ENCODE data around the gene RBM45. TPM values are rescaled to one million over a fixed set of nuclear protein-coding genes. Genes with fewer than 3 reads are reported as not detected.
"Not testable (repeated sequence)": the region's sequence is repeated elsewhere in the genome, so short reads cannot be mapped to it uniquely, and the experiment has no call there.

RBM45 gene
- polyA plus RNA-seq, 1 donor, result 17.2 TPM

DNA sequence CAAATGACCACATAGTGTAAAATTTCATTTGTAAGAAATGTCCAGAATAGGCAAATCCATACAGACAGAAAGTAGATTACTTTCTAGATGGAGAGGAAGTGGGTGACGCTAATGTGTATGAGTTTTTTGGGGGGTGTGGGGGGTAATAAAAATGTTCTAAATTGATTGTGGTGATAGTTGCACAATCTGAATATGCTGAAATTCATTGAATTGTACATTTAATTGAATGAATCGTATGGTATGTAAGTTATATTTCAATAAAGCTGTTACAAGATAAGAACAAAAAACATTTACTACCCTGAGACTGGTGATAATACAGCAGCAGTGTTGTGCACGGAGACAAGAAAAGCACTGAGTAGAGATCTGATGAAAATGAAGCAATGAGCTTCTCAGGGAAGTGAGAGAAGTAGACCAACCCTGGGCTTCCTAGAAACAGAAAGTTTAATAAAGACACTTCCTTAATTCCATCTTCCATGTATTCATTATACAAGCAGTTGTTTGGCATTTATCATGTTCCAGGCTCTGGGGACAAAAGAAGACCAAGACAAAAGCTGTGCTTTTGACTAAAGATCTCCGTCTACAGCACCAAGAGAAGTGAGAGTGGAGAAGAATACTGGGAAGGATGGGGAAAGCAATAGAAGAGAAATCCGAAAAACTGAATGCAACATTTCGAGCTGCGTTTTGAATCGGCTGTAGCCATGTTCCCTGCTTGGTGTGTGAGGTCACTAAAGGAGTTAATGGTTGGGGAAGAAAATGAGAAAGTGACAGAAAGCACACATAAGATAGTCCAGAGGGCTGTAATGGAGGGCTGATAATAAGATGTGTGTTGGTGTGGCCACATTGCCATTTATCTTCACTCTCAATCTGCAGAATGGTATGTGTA is 37.9 kb upstream of the RBM45 start:
- Histone ChIP-seq H3K4me3 (ENCODE audit: low read length) (no peak overlapping the region), H3K27ac (ENCODE audit: low read length) (no peak overlapping the region), H3K9me3 (ENCODE audit: control insufficient read depth, low read depth, low read length) (no peaks in the 10 kb centered on the region), H3K4me1 (ENCODE audit: control insufficient read depth, insufficient read depth, low read length) (peaks cover 29% of the 10 kb centered on the region), H3K27me3 (ENCODE audit: control insufficient read depth, insufficient read depth, low read length) (peaks cover 3% of the 10 kb centered on the region), H3K36me3 (ENCODE audit: control insufficient read depth, insufficient read depth, low read length) (no peaks in the 10 kb centered on the region)
- peak in 1 of 2 donors; percentile 24 for DNase-seq
- 82% methylated on average over 6 of the region's 8 CpGs for WGBS (ENCODE audit: insufficient coverage, low lambda C conversion rate)

DNA sequence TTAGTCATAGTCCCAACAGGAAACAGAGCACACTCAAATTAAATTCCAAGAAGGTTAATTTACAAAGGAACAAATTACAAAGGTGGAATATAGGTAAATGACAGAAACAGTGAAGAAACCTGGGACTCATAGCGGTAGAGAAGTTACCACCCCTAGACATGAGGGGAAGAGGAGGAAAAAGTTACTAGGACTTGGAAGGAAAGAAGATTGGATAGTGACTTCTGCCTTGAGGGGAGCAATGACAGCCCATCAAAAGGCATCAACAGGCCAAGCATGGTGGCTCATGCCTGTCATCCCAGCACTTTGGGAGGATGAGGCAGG is 37.3 kb upstream of the RBM45 start:
- no peak for DNase-seq
- Histone ChIP-seq H3K4me3 (ENCODE audit: low read length) (no peak overlapping the region), H3K27ac (ENCODE audit: low read length) (no peak overlapping the region), H3K4me1 (ENCODE audit: control insufficient read depth, insufficient read depth, low read length) (peaks cover 29% of the 10 kb centered on the region), H3K9me3 (ENCODE audit: control insufficient read depth, low read depth, low read length) (no peaks in the 10 kb centered on the region), H3K36me3 (ENCODE audit: control insufficient read depth, insufficient read depth, low read length) (no peaks in the 10 kb centered on the region), H3K27me3 (ENCODE audit: control insufficient read depth, insufficient read depth, low read length) (peaks cover 3% of the 10 kb centered on the region)
- 100% methylated on average over 1 of the region's 1 CpG for WGBS (ENCODE audit: insufficient coverage, low lambda C conversion rate)

DNA sequence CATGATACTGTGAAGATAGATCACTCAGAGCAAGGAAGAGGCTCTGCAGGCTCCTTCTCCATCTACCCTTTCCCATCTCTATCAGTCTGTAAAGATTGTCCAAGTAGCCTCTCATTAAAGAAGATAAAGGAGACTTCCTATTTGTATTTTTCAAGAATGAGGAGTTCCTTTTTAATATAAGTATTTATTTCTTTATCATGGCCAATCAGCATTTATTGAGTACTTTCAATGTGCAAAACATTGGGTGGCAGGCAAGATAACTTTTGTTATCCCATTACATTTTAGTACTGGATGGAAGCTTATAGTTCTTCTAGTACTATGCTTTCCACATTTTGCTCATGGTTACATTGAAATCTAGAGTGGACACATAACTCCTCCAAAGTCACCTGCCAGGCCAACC is 36.1 kb upstream of the RBM45 start:
- no peak overlapping the region for H3K4me3 ChIP-seq (ENCODE audit: low read length)
- peaks cover 26% of the 10 kb centered on the region for H3K4me1 ChIP-seq (ENCODE audit: control insufficient read depth, insufficient read depth, low read length)
- no peaks in the 10 kb centered on the region for H3K9me3 ChIP-seq (ENCODE audit: control insufficient read depth, low read depth, low read length)
- H3K36me3 ChIP-seq (ENCODE audit: control insufficient read depth, insufficient read depth, low read length), result no peaks in the 10 kb centered on the region
- DNase-seq, result no peak
- no peak overlapping the region for H3K27ac ChIP-seq (ENCODE audit: low read length)
- H3K27me3 ChIP-seq (ENCODE audit: control insufficient read depth, insufficient read depth, low read length), result peaks cover 3% of the 10 kb centered on the region

DNA sequence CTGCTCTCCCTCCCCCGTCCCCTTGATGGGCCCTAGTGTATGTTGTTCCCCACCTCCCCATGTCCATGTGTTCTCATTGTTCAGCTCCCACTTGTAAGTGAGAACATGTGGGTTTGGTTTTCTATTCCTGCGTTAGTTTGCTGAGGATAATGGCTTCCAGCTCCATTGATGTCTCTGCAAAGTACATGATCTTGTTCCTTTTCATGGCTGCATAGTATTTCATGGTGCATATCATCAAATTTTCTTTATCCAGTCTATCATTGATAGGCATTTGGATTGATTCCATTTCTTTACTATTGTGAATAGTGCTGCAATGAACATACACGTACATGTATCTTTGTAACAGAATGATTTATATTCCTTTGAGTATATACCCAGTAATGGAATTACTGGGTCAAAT is 33.0 kb upstream of the RBM45 start:
- not testable (repeated sequence) for H3K4me3 ChIP-seq (ENCODE audit: low read length); H3K36me3 ChIP-seq (ENCODE audit: control insufficient read depth, insufficient read depth, low read length); DNase-seq; H3K27ac ChIP-seq (ENCODE audit: low read length); H3K4me1 ChIP-seq (ENCODE audit: control insufficient read depth, insufficient read depth, low read length); H3K9me3 ChIP-seq (ENCODE audit: control insufficient read depth, low read depth, low read length); H3K27me3 ChIP-seq (ENCODE audit: control insufficient read depth, insufficient read depth, low read length)
- WGBS (ENCODE audit: insufficient coverage, low lambda C conversion rate), result no CpG with 5 or more reads among the region's 3 CpGs

DNA sequence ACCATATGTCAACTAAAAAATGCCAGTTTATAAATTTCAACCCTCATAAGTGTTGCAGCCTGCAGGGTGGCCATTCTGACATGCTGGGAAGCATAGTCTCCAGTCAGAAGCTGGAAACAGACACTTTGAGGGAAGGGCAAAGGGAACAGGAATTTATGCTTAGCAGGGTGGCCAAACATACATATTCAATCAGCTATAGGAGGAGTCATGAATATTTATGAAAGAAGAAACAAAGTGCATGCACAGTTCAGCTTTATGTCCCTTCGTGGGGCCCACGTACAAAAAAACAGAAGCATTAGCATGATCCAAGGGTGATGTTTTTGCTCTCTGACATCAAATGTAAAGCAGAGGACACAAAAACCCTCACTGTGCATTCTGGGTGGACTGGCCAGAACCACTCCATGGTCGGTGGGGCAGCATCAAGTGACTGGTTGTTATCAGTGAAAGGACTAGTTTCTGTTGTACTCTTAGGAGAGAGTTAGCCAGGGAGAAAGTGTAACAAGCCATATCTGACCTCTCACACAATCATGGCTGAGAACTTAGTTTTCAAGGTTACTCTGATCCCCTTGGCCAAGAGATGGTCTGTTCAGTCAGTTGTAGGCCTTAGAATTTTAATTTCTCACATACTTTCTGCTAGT is 29.7 kb upstream of the RBM45 start:
- WGBS (ENCODE audit: insufficient coverage, low lambda C conversion rate), result no CpG with 5 or more reads among the region's 3 CpGs
- no peak overlapping the region for H3K4me3 ChIP-seq (ENCODE audit: low read length)
- DNase-seq, result no peak
- no peak overlapping the region for H3K27ac ChIP-seq (ENCODE audit: low read length)
- H3K36me3 ChIP-seq (ENCODE audit: control insufficient read depth, insufficient read depth, low read length), result no peaks in the 10 kb centered on the region
- no peaks in the 10 kb centered on the region for H3K27me3 ChIP-seq (ENCODE audit: control insufficient read depth, insufficient read depth, low read length)
- H3K9me3 ChIP-seq (ENCODE audit: control insufficient read depth, low read depth, low read length), result no peaks in the 10 kb centered on the region
- no peaks in the 10 kb centered on the region for H3K4me1 ChIP-seq (ENCODE audit: control insufficient read depth, insufficient read depth, low read length)

DNA sequence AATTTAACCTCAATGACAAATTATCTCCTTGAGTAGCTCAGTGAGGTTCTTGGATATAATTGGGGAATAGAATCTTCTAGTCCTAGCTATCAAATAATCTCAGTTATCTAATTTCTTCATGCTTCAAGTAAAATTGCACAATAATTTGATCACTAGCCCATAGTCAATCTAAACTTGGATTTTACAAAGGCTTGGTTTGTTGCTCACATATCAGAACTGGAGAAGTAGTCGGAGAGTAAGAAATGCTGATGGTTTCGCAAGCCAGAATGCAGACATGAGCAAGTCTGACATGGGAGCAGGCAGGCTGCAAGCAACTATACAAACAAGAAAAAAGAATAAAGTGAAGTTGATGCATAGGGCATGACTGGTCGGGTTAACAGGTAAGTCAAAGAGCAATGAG is 28.0 kb upstream of the RBM45 start:
- DNase-seq, result no peak
- 63% methylated on average over 1 of the region's 3 CpGs for WGBS (ENCODE audit: insufficient coverage, low lambda C conversion rate)
- Histone ChIP-seq H3K9me3 (ENCODE audit: control insufficient read depth, low read depth, low read length) (no peaks in the 10 kb centered on the region), H3K36me3 (ENCODE audit: control insufficient read depth, insufficient read depth, low read length) (no peaks in the 10 kb centered on the region), H3K4me3 (ENCODE audit: low read length) (no peak overlapping the region), H3K27me3 (ENCODE audit: control insufficient read depth, insufficient read depth, low read length) (no peaks in the 10 kb centered on the region), H3K27ac (ENCODE audit: low read length) (no peak overlapping the region), H3K4me1 (ENCODE audit: control insufficient read depth, insufficient read depth, low read length) (peaks cover 9% of the 10 kb centered on the region)

DNA sequence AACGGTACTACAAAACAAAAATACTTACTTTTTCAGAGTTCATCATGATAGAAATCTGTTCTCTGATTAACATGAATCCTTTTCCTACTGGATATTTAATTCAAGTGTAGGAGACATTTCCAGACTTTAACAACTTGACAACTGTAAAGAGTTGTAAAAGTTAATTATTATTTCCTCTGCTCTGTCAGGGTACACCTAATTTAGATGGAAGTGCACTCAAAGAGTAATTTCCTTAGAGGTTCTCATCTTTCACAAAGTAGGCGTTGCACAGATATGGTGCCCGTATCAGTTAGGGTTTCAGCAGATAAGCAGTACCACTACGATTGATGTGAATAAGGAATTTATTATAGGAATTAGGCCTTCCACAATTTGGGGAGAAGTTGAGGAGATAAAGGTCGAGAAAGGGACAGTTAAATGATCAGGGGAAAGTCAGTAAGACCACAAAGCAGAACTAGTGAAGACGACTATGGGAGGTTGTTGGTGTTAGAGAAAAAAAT is 23.4 kb upstream of the RBM45 start:
- no peaks in the 10 kb centered on the region for H3K36me3 ChIP-seq (ENCODE audit: control insufficient read depth, insufficient read depth, low read length)
- H3K27ac ChIP-seq (ENCODE audit: low read length), result no peak overlapping the region
- no peaks in the 10 kb centered on the region for H3K9me3 ChIP-seq (ENCODE audit: control insufficient read depth, low read depth, low read length)
- peak in 1 of 2 donors; percentile 76 for DNase-seq
- H3K4me3 ChIP-seq (ENCODE audit: low read length), result no peak overlapping the region
- 0% methylated on average over 1 of the region's 6 CpGs for WGBS (ENCODE audit: insufficient coverage, low lambda C conversion rate)
- H3K4me1 ChIP-seq (ENCODE audit: control insufficient read depth, insufficient read depth, low read length), result peaks cover 14% of the 10 kb centered on the region
- no peaks in the 10 kb centered on the region for H3K27me3 ChIP-seq (ENCODE audit: control insufficient read depth, insufficient read depth, low read length)

DNA sequence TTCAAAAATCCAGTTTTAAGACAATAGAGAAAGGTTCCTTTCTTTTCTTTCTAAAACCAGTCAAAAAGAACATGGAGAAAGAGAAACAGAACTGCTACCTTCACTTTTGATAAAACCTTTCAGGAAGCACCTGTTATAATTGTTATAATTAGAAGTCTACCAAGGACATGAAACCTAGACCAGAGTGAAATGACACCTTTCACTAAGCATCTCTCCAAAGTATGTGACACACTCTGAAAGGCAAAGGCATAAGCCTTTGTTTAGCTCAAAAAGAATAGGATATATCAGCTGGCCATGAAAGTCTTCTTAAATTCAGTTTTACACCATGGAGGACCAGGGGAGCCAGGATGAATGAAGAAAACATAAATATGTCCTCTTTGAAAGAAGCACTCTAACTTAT is 18.8 kb upstream of the RBM45 start:
- DNase-seq, result no peak
- Histone ChIP-seq H3K4me1 (ENCODE audit: control insufficient read depth, insufficient read depth, low read length) (peaks cover 8% of the 10 kb centered on the region), H3K4me3 (ENCODE audit: low read length) (no peak overlapping the region), H3K9me3 (ENCODE audit: control insufficient read depth, low read depth, low read length) (no peaks in the 10 kb centered on the region), H3K27me3 (ENCODE audit: control insufficient read depth, insufficient read depth, low read length) (no peaks in the 10 kb centered on the region), H3K27ac (ENCODE audit: low read length) (no peak overlapping the region), H3K36me3 (ENCODE audit: control insufficient read depth, insufficient read depth, low read length) (no peaks in the 10 kb centered on the region)

DNA sequence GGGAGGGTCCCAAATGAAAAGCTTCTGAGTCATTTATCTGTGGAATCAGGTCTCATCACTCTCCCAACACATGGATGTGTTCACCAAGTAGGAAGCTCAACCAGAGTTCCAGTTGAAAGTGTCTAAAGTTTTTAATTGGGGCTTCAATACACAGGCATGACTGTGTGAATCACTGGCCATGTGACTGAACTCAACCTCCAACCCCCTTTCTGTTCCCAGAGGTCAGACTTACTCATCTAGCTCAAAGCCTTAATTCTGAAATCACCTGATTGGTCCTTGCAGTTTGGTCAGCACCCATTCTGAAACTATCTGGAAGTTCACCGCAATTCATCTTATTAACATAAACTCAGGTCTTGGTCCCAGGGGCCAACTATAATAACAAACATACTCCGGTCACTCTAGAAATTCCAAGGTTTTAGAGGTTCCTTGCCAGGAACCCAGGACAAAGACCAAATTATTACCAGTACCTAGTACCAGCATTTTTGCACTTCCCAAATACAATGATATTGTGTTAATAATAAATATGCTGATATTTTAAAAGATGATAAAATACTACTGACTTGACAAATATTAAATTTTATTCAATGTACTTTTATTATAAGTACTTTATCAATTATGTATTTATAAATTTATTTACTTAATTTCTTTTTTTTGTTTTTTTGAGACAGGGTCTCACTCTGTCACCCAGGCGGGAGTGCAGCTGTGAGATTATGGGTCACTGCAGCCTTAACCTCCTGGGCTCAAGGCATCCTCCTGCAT is 10.7 kb upstream of the RBM45 start:
- no peaks in the 10 kb centered on the region for H3K27me3 ChIP-seq (ENCODE audit: control insufficient read depth, insufficient read depth, low read length)
- WGBS (ENCODE audit: insufficient coverage, low lambda C conversion rate), result no CpG with 5 or more reads among the region's 3 CpGs
- no peaks in the 10 kb centered on the region for H3K36me3 ChIP-seq (ENCODE audit: control insufficient read depth, insufficient read depth, low read length)
- H3K4me1 ChIP-seq (ENCODE audit: control insufficient read depth, insufficient read depth, low read length), result no peaks in the 10 kb centered on the region
- H3K27ac ChIP-seq (ENCODE audit: low read length), result no peak overlapping the region
- DNase-seq, result no peak
- no peaks in the 10 kb centered on the region for H3K9me3 ChIP-seq (ENCODE audit: control insufficient read depth, low read depth, low read length)
- H3K4me3 ChIP-seq (ENCODE audit: low read length), result no peak overlapping the region

DNA sequence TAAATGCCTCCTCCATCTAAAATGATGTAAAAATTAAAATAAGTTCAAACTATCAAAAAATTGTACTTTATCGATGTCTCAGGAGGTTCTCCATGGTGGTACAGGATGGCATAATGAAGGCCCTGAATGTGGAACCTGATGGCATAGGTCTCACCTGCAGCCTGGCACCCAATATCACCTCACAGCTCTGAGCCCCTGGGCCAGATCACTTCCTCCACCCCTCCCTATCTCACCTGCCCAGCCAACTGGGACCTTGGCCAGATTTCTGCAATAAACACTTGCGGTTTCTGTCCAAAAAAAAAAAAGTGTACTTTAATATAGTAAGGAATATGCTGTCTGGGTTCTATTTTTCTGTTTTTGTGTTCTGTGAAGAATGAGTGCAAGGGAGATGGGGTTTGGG is 6.7 kb upstream of the RBM45 start:
- H3K4me3 ChIP-seq (ENCODE audit: low read length), result no peak overlapping the region
- WGBS (ENCODE audit: insufficient coverage, low lambda C conversion rate), result 100% methylated on average over 1 of the region's 2 CpGs
- no peak for DNase-seq
- no peak overlapping the region for H3K27ac ChIP-seq (ENCODE audit: low read length)
- H3K27me3 ChIP-seq (ENCODE audit: control insufficient read depth, insufficient read depth, low read length), result no peaks in the 10 kb centered on the region
- H3K36me3 ChIP-seq (ENCODE audit: control insufficient read depth, insufficient read depth, low read length), result no peaks in the 10 kb centered on the region
- no peaks in the 10 kb centered on the region for H3K4me1 ChIP-seq (ENCODE audit: control insufficient read depth, insufficient read depth, low read length)
- H3K9me3 ChIP-seq (ENCODE audit: control insufficient read depth, low read depth, low read length), result no peaks in the 10 kb centered on the region
